SK-N-SH treated with all-trans-retinoic acid at 6 μM for 48 hours (cell line): ENCODE results near the gene ASPHD1.

Experiments
- ATAC-seq: fragments of 200-7000 bp; cut with Tn5 transposase; 3 replicates; pipeline ENCODE4 v1.9.1; 2020; ENCODE audit warnings: mild to moderate bottlenecking, moderate library complexity
- ARNTL ChIP-seq: fragments of 450-650 bp; formaldehyde crosslinking; IDR thresholded peaks from 2 replicates; pipeline ENCODE4 v1.5.0; 2020; ENCODE audit warnings: low read depth, mild to moderate bottlenecking, moderate library complexity, borderline replicate concordance
- BACH2 ChIP-seq: fragments of 250-450 bp; sonication (Bioruptor Pico); IDR thresholded peaks from 2 replicates; pipeline ENCODE4 v1.9.0; 2021; ENCODE audit warnings: mild to moderate bottlenecking, borderline replicate concordance
- CSDC2 ChIP-seq: fragments of 250-450 bp; sonication (Bioruptor Pico); IDR thresholded peaks from 2 replicates; pipeline ENCODE4 v1.5.0; 2020; ENCODE audit warnings: mild to moderate bottlenecking, moderate library complexity
- ESRRG ChIP-seq: fragments of 250-450 bp; sonication (Bioruptor Pico); IDR thresholded peaks from 2 replicates; pipeline ENCODE4 v1.6.1; 2021; ENCODE audit warnings: mild to moderate bottlenecking
- GLIS3 ChIP-seq: fragments of 250-450 bp; sonication (Bioruptor Pico); IDR thresholded peaks from 2 replicates; pipeline ENCODE4 v1.5.0; 2020; ENCODE audit warnings: mild to moderate bottlenecking, moderate library complexity
- ISL1 ChIP-seq: fragments of 250-450 bp; sonication (Bioruptor Pico); IDR thresholded peaks from 2 replicates; pipeline ENCODE4 v2.1.2; 2022; ENCODE audit warnings: mild to moderate bottlenecking, moderate library complexity
- OSR1 ChIP-seq: fragments of 250-450 bp; sonication (Bioruptor Pico); IDR thresholded peaks from 2 replicates; pipeline ENCODE4 v1.8.0; 2022; ENCODE audit warnings: moderate library complexity, mild to moderate bottlenecking, inconsistent platforms
- PATZ1 ChIP-seq: fragments of 250-450 bp; sonication (Bioruptor Pico); IDR thresholded peaks from 2 replicates; pipeline ENCODE4 v1.8.0; 2020; ENCODE audit warnings: mild to moderate bottlenecking, moderate library complexity, borderline replicate concordance
- PPARA ChIP-seq: fragments of 250-450 bp; sonication (Bioruptor Pico); IDR thresholded peaks from 2 replicates; pipeline ENCODE4 v1.5.0; 2020; ENCODE audit warnings: mild to moderate bottlenecking, borderline replicate concordance
- RARB ChIP-seq: fragments of 250-450 bp; sonication (Bioruptor Pico); IDR thresholded peaks from 2 replicates; pipeline ENCODE4 v1.8.0; 2021; ENCODE audit warnings: mild to moderate bottlenecking, moderate library complexity
- SNAI2 ChIP-seq: fragments of 250-450 bp; sonication (Bioruptor Pico); IDR thresholded peaks from 2 replicates; pipeline ENCODE4 v1.5.0; 2020; ENCODE audit warnings: mild to moderate bottlenecking, moderate library complexity
- TCF4 ChIP-seq: fragments of 250-450 bp; sonication (Bioruptor Pico); IDR thresholded peaks from 2 replicates; pipeline ENCODE4 v1.8.0; 2021; ENCODE audit warnings: mild to moderate bottlenecking, moderate library complexity, borderline replicate concordance
- TOX ChIP-seq: fragments of 250-450 bp; sonication (Bioruptor Pico); IDR thresholded peaks from 2 replicates; pipeline ENCODE4 v1.8.0; 2021; ENCODE audit warnings: mild to moderate bottlenecking, moderate library complexity, borderline replicate concordance
- TSHZ2 ChIP-seq: fragments of 250-450 bp; sonication (Bioruptor Pico); IDR thresholded peaks from 2 replicates; pipeline ENCODE4 v1.5.0; 2020; ENCODE audit warnings: mild to moderate bottlenecking, moderate library complexity
- ZC3H10 ChIP-seq: fragments of 250-450 bp; sonication (Bioruptor Pico); IDR thresholded peaks from 2 replicates; pipeline ENCODE4 v1.5.1; 2021; ENCODE audit warnings: mild to moderate bottlenecking, moderate library complexity
- ZFP3 ChIP-seq: fragments of 250-450 bp; sonication (Bioruptor Pico); IDR thresholded peaks from 2 replicates; pipeline ENCODE4 v1.5.0; 2020; ENCODE audit warnings: mild to moderate bottlenecking, moderate library complexity
- ZFP30 ChIP-seq: fragments of 450-650 bp; formaldehyde crosslinking; IDR thresholded peaks from 2 replicates; pipeline ENCODE4 v1.5.0; 2022; ENCODE audit warnings: mild to moderate bottlenecking, moderate library complexity
- ZNF565 ChIP-seq: fragments of 450-650 bp; formaldehyde crosslinking; conservative IDR thresholded peaks from 2 replicates; pipeline ENCODE4 v1.5.0; 2020; ENCODE audit warnings: low read depth, mild to moderate bottlenecking, moderate library complexity
- ZNF70 ChIP-seq: fragments of 450-650 bp; formaldehyde crosslinking; IDR thresholded peaks from 2 replicates; pipeline ENCODE4 v1.5.0; 2020; ENCODE audit warnings: mild to moderate bottlenecking, moderate library complexity
- ZNF8 ChIP-seq: fragments of 450-650 bp; formaldehyde crosslinking; IDR thresholded peaks from 2 replicates; pipeline ENCODE4 v1.5.0; 2020; ENCODE audit warnings: mild to moderate bottlenecking, moderate library complexity
- TF ChIP-seq, protein P1 (sequence below): fragments of 250-450 bp; sonication (Bioruptor Pico); IDR thresholded peaks from 2 replicates; pipeline ENCODE4 v1.5.1; 2021; ENCODE audit warnings: mild to moderate bottlenecking, moderate library complexity
- TF ChIP-seq, protein P2 (sequence below): fragments of 250-450 bp; sonication (Bioruptor Pico); IDR thresholded peaks from 2 replicates; pipeline ENCODE4 v1.8.0; 2021; ENCODE audit warnings: low read depth, mild to moderate bottlenecking, moderate library complexity, borderline replicate concordance
- TF ChIP-seq, protein P3 (sequence below): fragments of 250-450 bp; sonication (Bioruptor Pico); IDR thresholded peaks from 2 replicates; pipeline ENCODE4 v1.5.1; 2020; ENCODE audit warnings: low read depth, mild to moderate bottlenecking, moderate library complexity

Gene ASPHD1

DNA sequence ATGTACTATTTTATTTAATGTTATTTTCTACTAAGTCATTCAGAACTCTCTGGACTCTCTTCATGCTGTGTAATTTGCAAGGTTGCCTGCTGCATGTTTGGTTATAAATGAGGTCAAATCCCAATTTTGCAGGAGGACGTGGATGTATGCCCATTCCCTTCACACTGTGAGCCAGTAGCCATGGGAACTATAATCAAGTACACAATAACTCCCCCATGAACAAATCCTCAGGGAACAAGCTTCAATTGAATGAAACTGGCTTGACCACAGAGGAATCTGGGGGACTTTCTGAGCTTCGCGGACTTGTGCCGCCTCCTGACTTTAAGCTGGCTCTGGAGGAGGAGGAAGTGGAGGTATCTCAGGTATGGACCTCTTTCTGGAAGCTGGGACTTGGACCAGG, 40.4 kb downstream of the ASPHD1 start:
- TF ChIP-seq CSDC2, result no peak
- TF ChIP-seq BACH2, result no peak
- TF ChIP-seq OSR1, result no peak
- TF ChIP-seq TSHZ2 (CRISPR knock-in tag), result no peak
- no peak for TF ChIP-seq ISL1 (CRISPR knock-in tag)
- TF ChIP-seq GLIS3 (CRISPR knock-in tag), result no peak
- no peak for TF ChIP-seq ZFP3 (CRISPR knock-in tag)
- TF ChIP-seq ZC3H10 (CRISPR knock-in tag), result no peak
- no peak for TF ChIP-seq PPARA (CRISPR knock-in tag)
- no peak for TF ChIP-seq SNAI2
- no peak for TF ChIP-seq ZNF70 (CRISPR knock-in tag)
- TF ChIP-seq TCF4 (CRISPR knock-in tag), result no peak
- TF ChIP-seq ARNTL (CRISPR knock-in tag), result no peak
- TF ChIP-seq ZNF8, result no peak
- TF ChIP-seq ZFP30 (CRISPR knock-in tag), result no peak
- TF ChIP-seq, protein P1, sequence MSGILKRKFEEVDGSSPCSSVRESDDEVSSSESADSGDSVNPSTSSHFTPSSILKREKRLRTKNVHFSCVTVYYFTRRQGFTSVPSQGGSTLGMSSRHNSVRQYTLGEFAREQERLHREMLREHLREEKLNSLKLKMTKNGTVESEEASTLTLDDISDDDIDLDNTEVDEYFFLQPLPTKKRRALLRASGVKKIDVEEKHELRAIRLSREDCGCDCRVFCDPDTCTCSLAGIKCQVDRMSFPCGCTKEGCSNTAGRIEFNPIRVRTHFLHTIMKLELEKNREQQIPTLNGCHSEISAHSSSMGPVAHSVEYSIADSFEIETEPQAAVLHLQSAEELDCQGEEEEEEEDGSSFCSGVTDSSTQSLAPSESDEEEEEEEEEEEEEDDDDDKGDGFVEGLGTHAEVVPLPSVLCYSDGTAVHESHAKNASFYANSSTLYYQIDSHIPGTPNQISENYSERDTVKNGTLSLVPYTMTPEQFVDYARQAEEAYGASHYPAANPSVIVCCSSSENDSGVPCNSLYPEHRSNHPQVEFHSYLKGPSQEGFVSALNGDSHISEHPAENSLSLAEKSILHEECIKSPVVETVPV (CRISPR knock-in tag), result no peak
- TF ChIP-seq PATZ1 (CRISPR knock-in tag), result no peak
- no peak for TF ChIP-seq RARB (CRISPR knock-in tag)
- ATAC-seq, result no peak

GRCh38 chr16:29943846-29944799, 43.8 kb downstream of the ASPHD1 start:
- TF ChIP-seq TCF4 (CRISPR knock-in tag) (no peak), ISL1 (CRISPR knock-in tag) (no peak), OSR1 (no peak), ESRRG (CRISPR knock-in tag) (no peak), ZNF565 (no peak), TOX (CRISPR knock-in tag) (no peak), ZNF70 (CRISPR knock-in tag) (no peak), GLIS3 (CRISPR knock-in tag) (no peak), RARB (CRISPR knock-in tag) (no peak), ZC3H10 (CRISPR knock-in tag) (no peak), PPARA (CRISPR knock-in tag) (no peak), ZNF8 (no peak)
- TF ChIP-seq, protein P2, sequence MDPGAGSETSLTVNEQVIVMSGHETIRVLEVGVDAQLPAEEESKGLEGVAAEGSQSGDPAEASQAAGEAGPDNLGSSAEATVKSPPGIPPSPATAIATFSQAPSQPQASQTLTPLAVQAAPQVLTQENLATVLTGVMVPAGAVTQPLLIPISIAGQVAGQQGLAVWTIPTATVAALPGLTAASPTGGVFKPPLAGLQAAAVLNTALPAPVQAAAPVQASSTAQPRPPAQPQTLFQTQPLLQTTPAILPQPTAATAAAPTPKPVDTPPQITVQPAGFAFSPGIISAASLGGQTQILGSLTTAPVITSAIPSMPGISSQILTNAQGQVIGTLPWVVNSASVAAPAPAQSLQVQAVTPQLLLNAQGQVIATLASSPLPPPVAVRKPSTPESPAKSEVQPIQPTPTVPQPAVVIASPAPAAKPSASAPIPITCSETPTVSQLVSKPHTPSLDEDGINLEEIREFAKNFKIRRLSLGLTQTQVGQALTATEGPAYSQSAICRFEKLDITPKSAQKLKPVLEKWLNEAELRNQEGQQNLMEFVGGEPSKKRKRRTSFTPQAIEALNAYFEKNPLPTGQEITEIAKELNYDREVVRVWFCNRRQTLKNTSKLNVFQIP (CRISPR knock-in tag), result no peak
- TF ChIP-seq, protein P3, sequence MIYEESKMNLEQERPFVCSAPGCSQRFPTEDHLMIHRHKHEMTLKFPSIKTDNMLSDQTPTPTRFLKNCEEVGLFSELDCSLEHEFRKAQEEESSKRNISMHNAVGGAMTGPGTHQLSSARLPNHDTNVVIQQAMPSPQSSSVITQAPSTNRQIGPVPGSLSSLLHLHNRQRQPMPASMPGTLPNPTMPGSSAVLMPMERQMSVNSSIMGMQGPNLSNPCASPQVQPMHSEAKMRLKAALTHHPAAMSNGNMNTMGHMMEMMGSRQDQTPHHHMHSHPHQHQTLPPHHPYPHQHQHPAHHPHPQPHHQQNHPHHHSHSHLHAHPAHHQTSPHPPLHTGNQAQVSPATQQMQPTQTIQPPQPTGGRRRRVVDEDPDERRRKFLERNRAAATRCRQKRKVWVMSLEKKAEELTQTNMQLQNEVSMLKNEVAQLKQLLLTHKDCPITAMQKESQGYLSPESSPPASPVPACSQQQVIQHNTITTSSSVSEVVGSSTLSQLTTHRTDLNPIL (CRISPR knock-in tag), result no peak
- peak; percentile 99 for ATAC-seq
